Inflammatory macrophage treated with lipopolysaccharide for 1 hour (primary cell): Measurements from ENCODE around the gene THBS1.

ENCODE experiments used
- DNase-seq, 2 donors: peaks; one replicate each; pipeline ENCODE4 v3.0.0-alpha.2; 2020 to 2022

The THBS1 gene

DNA sequence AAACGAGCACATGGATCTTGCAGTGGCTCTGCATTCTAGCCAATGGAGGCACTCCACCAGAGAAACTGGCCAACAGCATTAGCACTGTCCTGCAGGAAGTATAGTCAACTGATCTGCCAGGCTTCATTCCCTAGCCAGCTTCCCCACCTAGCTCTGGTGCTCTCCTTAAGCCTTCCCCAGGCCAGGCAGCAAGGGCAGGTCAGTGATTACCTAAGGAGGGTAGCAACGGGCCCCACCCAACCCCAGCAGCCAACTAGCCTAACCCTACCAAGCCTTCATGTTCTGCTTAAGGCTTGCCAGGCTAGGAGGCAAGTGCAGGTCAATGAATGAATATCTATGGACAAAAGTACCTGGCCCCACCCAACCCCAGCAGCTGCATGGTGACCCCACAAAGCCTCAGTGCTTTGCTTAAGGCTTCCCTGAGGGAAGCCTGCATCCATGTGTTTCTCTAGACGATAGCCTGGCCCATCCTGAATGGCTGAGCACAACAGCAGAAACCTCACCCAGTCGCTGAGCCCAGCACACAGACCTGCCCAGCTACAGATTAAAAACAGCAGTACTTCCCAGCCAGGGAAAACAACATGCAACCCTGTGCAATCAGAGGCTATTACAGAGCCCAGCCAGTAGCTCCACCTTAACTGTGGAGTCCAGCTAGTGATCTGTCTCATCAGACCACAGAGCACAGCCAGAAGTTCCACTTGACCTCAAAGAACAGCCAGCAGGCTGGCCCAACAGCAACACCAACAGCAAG is 28.5 kb downstream of the THBS1 start:
- no peak for DNase-seq

DNA sequence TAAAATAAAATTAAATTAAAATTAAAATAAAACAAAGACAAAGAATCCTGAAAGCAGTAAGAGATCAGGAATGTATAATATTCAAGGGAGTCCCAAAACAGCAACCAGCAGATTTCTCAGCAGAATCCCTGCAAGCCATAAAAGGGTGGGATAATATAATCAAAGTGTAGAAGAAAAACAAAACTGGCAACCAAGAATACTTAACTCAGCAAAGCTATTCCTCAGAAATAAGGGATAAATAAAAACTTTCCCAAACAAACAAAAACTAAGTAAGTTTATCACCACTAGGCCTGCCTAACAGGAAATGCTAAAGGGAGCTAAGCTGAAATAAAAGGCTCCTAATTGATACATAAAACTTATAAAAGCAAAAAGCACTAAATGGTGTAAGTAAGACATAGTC is 29.8 kb downstream of the THBS1 start:
- DNase-seq = no peak

DNA sequence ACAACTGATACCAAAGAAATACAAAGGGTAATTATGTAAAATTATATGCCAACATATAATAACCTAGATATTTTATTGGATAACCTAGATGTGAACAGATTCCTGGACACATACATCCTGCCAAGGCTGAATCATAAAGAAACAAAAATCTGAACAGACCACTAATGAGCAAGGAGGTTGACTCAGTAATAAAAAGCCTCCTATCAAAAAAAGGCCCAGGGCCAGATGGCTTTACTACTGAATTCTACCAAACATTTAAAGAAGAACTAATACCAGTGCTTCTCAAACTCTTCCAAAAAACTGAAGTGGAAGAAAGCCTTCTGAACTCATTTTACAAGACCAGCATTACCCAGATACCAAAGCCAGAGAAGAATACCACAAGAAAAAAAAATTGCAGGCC is 32.4 kb downstream of the THBS1 start:
- DNase-seq = no peak

DNA sequence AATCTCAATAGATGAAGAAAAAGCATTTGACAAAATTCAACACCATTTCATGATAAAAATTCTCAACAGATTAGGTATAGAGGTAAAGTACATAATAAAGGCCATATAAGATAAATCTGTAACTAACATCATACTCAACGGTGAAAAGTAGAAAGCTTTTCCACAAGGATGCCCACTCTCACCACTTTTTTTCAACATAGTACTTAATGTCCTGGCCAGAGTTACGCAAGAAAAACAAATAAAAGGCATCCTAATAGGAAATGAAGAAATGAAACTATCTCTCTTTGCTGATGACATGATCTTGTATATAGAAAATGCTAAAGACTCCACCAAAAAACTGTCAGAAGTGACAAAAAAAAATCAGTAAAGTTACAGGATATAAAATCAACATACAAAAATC is 33.0 kb downstream of the THBS1 start:
- DNase-seq = no peak

DNA sequence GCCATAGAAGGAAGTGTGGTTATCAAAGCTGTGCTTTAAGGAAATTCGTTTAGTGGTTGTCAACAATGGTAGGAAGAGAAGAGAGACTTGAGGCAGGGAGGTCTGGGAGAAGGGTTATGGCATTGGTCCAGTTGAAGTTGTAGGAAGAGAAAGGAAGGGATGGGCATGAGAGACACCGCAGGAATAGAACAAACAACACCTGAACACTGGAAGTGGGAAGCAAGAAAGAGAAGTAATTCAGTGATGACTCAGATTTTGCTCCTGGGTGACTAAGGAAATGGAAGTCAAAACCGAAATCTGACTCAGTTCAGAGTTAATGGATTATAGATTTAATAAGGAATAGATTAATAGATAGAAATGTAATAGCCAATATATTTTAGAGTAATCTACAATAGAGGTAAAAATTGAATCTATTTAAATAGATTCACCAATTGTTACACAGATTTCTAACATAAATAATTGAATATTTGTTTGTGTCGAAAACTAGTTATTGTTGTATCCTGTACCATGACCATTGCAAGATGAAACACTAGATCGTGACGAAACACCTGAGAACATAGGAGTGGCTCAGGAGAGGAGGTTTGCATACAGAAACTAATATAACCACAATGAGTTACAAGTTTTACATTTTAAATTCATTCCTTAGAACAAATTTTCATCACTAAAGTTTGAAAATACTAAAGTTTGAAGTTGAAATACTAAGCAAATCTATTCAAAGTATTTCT is 36.0 kb downstream of the THBS1 start:
- DNase-seq = no peak

DNA sequence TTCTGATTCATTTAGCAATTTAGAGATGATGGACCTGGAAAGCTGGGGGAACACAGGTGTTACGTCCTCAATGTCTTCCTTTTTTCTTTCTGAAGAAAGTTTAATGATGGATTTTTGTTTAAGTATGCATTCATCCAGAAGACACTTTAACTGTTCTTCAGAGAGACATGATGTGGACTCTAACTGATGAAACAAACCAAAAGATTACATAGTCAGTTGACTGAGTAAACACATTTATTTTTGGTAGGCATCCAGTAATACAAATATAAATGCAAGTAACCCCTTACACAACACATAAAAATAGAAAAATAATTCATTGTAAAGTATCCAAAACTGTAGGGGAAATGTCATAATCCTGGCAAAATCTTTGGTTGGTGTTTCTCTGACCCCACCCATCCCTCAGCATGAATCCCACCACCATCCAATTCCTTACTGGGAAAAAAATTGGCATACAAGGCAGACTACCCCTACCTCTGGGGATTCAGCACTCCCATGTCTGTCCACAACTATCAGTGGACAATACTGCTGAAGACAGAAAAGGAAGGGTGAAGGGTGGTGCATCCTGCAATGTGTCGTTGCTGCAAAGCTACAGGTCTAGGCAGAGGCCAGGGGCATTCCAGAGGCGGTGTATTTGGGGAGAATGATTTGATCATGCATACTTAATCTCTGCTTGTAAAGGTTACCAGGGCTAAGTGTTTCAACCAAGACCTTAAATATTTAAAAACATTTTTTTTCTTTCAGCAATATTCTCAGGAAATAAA is 37.4 kb downstream of the THBS1 start:
- DNase-seq = no peak

DNA sequence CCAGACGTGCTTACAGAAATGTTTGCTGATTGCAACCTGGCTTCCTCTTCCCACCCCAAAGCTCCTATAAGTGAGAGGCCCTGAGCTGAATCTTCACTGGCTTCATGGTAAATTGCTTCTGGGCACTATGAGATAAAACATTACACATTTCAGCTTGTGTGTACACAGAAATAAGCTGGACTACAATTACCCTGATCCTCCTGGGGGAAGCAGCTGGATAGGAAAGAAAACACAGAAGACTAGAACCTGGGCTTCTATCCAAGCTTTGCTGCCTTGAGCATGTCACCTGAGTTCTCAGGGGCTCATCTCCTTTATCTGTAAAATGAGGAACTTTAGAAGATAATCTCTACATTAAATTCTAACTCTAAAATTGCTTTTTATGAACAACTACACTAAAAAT is 40.3 kb downstream of the THBS1 start:
- no peak for DNase-seq

DNA sequence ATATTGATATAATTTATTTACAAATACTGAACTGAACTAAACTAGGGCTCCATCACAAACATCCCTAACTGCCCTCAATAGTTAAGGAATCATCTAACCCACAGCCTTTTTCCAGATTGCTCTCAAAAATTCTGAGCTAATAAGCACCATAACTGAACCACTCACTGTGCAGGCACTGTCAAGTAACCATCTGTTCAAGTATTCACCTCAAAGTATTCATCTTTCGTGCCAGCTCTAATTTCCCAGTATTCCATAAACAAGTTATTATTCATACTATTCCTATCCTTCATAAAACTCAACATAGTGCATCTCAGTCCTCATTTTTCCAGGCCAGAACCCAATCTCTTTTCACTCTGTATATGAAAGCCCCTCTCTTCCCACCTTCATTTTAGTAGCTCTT is 41.1 kb downstream of the THBS1 start:
- DNase-seq = no peak

DNA sequence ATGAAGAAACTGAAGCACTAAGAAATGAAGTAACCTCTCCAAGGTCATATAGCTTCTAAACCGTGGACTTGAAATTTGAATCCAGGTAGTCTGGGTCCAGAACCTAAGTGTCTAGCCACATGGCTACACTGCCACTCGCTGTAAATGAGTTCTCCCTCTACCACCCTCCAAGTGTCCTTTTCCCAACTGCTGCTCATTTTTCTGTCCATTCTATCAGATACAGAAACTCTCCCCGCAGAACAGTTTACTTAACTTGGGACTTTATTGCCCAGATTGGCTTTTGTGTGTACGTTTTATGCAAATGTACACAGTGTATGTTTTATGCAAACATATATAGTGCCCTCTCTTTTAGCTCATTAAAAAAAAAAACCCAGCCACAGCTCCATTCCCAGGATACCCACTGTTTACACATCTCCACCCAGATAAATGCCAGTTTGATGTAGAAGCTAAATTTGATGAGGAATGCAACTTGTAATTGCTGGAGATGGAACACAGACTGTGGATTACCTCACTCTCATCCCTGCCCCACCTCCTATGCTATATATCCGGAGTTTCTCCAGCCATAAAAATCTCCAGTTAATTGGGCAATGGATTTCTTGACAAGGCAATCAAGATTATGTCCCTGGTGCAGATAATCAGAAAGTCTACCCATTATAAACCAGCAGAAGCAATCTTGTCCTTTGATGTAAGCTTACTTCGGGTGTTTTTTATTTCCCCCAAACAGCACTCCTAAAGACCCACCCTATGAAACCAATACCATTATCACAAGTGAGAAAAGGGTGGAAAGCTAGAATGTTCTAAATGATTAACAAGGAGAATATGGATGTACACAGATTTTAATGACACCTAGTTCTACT is 42.0 kb downstream of the THBS1 start:
- no peak for DNase-seq

DNA sequence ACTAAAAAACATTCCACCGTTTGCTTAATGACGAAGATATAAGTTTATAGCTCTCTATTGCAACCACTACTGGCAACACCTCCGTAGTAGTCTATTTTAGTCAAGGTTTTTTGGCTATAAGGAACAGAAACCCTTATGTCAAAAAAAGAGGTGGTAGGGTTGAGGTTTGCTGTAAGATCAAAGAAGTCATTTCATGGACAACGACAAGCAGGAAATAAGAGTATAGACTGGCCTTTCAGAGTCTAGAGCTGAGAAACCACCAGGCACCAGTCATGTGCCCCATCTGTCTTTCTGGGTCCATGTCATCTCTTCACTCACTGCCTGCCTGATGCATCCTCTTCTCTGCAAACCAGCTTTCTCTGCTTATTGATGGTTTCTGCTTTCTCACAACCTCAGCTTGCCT is 42.7 kb downstream of the THBS1 start:
- DNase-seq = no peak

DNA sequence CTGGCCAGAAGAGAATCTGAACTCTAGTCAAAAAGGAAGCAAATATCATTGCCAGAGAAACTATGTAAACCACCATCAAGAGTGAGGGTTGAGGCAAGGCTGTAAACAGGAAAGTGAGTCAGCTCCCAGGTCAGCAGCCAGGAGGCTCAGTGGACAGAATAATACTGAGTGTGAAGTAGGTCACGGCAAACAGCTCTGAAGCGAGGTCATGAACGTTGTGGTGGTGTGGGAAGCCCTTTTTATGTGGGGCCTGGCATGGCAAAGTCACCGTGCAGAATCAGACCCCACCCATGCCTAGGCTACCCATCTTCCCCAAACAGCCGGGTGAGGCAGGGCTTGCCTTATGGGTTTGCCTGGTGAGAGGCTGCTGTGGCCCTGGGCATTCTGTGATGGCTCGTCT is 43.9 kb downstream of the THBS1 start:
- DNase-seq = peak in 1 of 2 donors; percentile 1

DNA sequence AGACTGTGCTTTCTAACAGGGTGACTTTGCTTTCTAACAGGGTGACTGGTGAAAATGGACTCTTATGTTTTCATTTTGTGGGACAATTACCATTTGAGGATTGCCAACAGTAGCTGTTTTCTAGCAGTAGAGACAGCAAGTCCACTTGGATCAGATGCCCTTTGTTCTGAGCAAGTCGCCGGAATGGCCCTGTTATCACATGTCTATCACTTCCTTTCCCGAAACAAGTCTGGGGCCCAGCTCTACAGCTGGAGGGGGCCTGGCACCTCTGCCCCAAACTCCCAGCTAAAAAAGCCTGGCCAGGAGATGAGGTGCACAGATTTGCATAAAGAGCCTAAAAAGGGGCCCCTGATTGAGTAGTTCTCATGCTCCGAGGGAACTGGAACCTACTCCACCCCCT is 44.6 kb downstream of the THBS1 start:
- DNase-seq = no peak

DNA sequence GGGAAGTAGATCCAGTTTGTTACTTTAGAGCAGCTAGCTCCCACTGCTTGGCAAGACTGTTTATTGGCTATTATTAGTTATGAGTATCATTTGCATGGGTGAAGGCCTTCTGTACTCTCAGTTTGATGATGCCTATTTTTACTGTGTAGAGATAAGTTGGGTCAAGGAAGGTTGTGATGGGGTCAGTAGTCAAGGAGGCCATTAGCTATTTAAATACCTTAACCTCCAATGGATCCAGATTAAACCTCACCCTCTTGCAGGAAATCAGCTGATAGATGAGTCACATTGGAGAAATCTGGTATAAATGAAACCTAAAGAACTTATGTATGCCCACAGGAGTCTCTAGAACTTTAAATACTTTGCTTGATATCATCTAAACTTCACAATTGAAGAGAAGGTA is 45.0 kb downstream of the THBS1 start:
- no peak for DNase-seq

DNA sequence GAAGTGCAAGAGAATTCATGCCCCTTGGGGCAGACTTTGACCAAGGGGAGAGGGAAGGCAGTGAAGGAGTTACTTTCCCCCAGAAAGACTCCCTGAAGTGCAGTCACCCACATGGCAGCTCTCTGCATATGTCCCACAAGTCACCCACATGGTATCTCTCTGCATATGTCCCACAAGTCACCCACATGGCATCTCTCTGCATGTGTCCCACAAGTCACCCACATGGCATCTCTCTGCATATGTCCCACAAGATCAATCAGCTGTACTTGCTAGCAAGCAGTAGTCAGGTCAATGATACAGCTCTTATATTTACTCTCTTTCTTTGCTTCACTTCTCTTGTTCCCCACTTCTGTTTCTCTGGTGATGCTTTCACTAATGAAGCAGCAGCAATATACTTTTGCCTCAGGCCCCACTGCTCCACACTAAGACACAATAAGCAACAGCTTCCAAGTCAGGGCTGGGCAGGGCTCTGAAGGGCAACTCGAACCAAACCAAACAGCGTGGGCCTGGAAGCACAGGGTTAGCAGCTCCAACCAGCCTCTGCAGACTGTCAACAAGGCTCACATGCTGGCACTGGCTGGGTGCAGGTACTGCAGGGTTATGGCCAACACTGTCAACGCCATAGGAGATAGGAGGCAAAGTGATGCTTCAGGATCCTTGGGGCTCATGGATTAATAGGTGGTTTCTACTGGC is 46.7 kb downstream of the THBS1 start:
- no peak for DNase-seq

DNA sequence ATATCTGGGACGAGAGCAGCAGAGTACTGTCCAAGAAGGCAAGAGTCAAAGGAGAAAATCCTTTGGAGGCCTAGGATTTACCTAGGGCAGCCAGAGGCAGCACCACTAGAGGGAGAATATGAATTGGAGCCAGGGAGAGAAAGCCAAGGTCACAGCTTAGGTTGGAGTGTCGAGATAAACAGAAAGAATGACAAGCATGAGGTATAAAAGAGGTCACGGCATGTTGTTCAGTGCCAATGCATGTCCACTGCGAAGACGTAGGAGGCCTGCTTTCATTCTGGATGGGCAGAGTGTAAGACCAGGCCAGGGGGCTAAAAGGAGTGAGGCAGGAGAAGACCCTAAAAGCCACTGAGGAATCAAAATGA is 47.2 kb downstream of the THBS1 start:
- DNase-seq = no peak

DNA sequence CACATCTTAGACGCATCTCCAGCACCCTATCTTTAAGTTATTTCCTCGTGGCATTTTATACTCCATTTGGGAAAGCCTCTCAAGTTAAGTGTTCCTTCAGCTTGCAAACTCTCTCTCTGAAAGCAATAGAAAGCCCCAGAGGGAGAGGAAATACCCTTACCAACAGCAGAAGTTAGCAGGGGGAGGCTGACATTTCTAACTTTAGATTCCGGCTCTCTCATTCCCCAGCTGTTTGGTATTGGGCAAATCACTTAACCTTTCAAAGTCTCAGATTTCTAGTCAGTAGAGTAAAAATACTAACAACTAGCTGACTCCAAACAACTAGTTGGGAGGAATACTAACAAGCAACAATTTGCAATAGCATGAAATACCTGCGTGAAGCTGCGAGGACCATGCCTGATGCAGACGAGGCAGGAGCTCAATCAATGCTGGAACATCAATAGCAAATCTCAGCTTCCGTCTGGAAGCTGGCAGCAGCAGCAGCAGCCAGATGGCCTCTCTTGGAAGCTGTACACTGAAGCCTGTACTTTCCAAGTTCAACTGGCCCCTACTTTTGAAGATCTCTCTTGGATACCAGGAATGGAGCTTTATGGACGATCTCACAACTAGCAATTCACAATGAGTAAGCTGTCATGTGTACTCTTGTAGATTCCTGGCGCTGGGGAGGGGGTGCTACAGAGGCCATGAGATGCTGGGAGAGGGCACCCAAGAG is 47.8 kb downstream of the THBS1 start:
- DNase-seq = no peak

DNA sequence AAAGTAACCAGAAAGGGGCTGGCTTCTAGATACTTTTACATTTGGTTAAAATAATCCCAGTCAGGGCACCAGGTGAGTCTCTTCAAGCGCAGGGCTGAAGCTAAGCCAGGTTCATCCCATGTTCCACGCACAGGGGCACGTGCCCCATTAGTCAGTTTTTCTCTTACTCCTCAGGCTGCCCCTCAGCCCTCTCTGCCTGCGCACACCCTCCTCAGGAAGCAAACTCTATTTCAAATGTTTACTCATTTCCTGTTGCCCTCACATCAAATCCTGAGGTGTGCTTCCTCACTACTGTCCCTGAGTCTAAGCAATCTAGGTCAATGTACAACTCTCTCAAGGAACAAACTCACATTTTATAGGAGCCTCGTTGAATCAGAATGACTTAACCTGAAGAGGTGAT is 48.5 kb downstream of the THBS1 start:
- DNase-seq = no peak

DNA sequence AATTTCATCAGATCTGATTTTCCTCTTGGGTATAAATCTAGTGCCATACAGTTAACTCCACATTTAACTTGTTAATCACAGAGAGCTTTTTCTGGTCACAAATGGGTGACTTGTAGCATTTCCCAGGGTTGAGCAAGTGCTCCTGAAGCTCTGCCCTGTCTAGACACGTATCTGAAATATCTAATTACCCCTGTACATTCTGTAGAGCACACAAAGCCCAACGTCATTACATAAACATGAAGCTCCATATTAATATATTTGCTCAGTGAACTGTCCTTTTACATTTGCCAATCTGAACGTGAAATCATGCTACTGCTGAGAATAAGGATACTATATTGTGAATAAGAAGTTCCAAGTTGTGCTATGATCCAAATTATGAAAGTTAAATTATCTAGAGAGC is 49.0 kb downstream of the THBS1 start:
- DNase-seq = no peak

DNA sequence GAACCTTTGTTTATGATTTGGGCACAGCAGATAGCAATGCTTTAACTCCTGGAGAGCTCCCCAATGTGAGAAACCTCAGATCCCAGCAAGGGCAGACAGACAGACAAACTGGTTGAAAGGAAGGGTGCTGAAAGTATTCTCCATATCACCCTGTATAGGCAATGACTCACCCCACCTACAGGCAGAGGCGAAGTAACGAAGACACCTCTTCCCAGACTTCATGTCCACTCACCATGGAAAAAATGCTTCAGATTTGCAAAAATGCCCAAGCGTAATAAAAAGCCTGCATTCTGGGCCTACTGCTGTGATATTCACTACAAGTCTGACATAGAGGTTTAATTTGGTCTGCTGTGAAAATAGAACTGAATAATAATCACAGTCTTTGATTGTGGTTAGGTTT is 50.5 kb downstream of the THBS1 start:
- DNase-seq = no peak

DNA sequence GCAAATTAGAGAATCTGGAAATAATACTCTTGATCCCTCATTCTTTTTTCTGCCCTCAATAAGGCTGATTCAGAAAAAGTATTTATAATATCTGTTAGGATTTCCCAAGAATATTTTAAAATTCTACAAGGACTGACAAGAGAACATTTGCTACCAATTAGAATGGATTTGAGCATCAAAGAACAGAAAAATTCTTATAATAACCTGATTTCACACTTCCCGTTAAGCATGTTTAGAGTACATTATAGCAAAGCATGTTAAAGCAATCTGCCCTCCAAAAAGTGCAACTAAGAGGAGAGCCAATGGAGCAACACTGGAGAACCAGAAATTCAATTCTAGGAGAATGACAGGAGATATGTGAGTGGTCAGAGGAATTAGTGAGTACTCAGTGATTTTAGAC is 57.2 kb downstream of the THBS1 start:
- no peak for DNase-seq

DNA sequence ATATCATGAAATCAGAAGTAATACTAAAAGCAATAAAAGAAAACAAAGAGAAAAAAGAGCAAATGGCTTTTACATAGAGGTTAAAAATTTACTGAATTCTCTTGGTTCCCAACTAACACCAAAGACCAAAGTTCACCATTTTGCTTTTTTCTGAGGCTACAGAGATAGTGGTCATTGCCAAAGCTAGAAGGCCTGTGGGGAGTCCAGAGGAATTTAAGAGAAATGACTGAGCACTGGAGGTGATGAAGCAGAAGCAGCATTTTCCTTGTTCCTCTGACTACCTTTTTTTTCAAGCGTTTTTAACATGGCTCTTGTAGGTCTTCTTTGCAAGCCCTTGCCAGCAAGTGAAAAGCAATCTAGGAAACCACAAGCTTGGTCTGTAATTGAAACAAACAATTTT is 58.2 kb downstream of the THBS1 start:
- no peak for DNase-seq

DNA sequence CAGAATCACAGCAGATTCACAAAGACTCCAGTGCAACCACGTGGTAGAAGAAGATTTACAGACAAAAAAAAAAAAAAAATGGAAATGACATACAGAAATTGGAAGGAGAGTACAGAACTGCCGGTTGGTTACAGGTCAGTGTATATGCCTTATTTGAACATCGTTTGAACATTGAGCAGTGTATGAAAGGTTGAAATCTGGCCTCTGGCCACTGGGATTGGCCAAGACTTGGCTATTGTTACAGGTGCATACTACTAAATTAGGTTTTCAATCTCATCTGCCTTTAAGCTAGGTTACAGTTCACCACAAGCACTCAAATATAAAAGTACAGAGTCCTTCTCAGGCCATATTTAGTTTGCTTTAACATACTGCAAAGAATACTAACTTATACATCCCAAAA is 59.8 kb downstream of the THBS1 start:
- no peak for DNase-seq
